Neuron (in vitro differentiated cells): ENCODE data around the gene HORMAD1.
"Not testable (repeated sequence)": the region's sequence is repeated elsewhere in the genome, so short reads cannot be mapped to it uniquely, and the experiment has no call there.

Experiments used
- H2AFZ ChIP-seq: one replicate; pipeline ENCODE4 v1.6.1; 2013; ENCODE audit warnings: low read depth, mild to moderate bottlenecking, inconsistent platforms, low read length, moderate library complexity
- H3K27me3 ChIP-seq: one replicate; pipeline ENCODE4 v1.6.1; 2013; ENCODE audit warnings: low read length; ENCODE audit not compliant: insufficient read depth
- H3K36me3 ChIP-seq: one replicate; pipeline ENCODE4 v1.6.1; 2013; ENCODE audit warnings: low read length; ENCODE audit not compliant: insufficient read depth
- H3K4me1 ChIP-seq: one replicate; pipeline ENCODE4 v1.6.1; 2013; ENCODE audit warnings: low read length; ENCODE audit not compliant: insufficient read depth
- H3K4me3 ChIP-seq: 2 replicates; pipeline ENCODE4 v1.5.1; 2013; ENCODE audit warnings: mild to moderate bottlenecking, low read length, moderate library complexity
- H3K9me3 ChIP-seq: one replicate; pipeline ENCODE4 v1.6.1; 2013; ENCODE audit warnings: low read length

The HORMAD1 gene

DNA sequence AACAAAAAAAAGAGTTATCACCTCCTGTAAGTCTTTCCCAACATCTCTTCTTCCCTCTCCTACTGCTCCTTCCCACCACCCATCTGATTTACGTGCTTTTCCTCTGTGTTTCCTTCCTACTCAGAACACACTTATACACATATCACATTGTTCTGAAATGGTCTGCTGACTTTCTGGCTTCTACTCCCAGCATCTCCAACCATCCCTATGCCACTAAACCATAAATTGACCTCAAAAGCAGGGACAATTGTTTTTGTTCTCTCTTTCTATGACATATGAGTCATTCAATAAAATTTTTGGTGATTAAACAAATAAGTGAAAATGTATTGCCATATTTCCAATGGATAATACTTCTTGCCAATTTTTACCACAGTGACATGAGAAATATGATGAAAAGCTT lies 31.9 kb downstream of the HORMAD1 start:
- Histone ChIP-seq H2AFZ (no peak overlapping the region), H3K4me1 (no peaks in the 10 kb centered on the region), H3K9me3 (no peaks in the 10 kb centered on the region), H3K27me3 (no peaks in the 10 kb centered on the region), H3K36me3 (peaks cover 39% of the 10 kb centered on the region), H3K4me3 (no peak overlapping the region)

DNA sequence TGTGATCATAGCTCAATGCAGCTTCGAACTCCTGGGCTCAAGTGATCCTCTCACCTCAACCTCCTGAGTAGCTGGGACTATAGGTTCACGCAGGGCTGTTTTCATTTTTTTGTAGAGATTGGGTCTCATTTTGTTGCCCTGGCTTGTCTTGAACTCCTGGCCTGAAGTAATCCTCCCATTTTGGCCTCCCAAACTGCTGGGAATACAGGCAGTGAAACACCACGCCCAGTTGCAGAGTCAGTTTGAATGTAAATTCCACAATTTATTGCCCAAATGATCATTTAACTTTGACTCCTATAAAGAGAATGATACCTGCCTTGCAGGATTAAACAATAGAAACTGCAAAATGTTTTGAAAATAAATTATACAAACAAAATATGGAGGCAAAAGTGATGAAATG lies 34.4 kb downstream of the HORMAD1 start:
- Histone ChIP-seq H3K36me3 (peaks cover 23% of the 10 kb centered on the region), H3K27me3 (no peaks in the 10 kb centered on the region), H3K4me3 (no peak overlapping the region), H2AFZ (no peak overlapping the region), H3K9me3 (no peaks in the 10 kb centered on the region), H3K4me1 (no peaks in the 10 kb centered on the region)

DNA sequence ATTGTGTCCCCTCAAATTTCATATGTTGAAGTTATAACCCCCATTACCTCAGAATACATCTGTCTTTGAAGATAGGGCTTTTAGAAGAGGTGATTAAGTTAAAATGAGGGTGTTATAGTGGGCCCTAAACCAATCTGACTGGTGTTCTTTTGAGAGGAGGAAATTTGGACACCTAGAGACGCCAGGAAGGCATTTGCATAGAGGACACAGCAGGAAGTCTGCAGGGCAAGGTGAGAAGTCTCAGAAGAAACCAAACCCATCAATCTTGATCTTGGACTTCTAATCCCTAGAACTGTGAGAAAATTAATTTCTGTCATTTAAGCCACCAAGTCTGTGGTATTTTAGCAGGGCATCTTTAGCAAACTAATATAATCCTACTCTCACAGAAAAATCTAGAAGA lies 36.8 kb downstream of the HORMAD1 start:
- no peaks in the 10 kb centered on the region for H3K4me1 ChIP-seq
- H3K27me3 ChIP-seq = no peaks in the 10 kb centered on the region
- H3K9me3 ChIP-seq = no peaks in the 10 kb centered on the region
- peaks cover 18% of the 10 kb centered on the region for H3K36me3 ChIP-seq
- H2AFZ ChIP-seq = no peak overlapping the region
- no peak overlapping the region for H3K4me3 ChIP-seq

- Histone ChIP-seq H3K27me3 (no peaks in the 10 kb centered on the region), H3K36me3 (peaks cover 7% of the 10 kb centered on the region), H2AFZ (no peak overlapping the region), H3K4me3 (no peak overlapping the region), H3K4me1 (no peaks in the 10 kb centered on the region), H3K9me3 (no peaks in the 10 kb centered on the region)
These were observed 41.7 kb downstream of the HORMAD1 start for GRCh38 chr1:150678988-150679387.

GRCh38 chr1:150674881-150675280 lies 45.8 kb downstream of the HORMAD1 start:
- Histone ChIP-seq H3K27me3 (no peaks in the 10 kb centered on the region), H2AFZ (no peak overlapping the region), H3K36me3 (peaks cover 7% of the 10 kb centered on the region)

DNA sequence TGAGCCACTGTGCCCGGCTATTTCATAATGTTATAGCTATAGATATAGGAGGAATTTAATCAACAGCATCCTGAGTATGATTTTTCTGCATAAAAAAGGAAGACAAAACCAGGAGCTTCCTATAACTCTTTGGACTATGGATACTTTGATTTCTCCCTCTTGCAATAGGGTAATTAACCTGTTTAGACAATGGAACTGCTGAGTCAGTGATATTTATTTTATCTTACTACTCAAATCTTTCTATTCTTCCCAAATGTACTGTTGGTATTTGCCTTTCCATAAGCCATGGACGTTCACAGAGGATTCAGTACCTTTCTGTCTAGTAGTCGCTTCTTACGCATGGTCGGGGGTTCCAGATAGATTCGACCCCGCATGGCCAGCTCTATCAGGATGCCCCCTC lies 57.4 kb downstream of the HORMAD1 start:
- H3K27me3 ChIP-seq = no peaks in the 10 kb centered on the region
- no peaks in the 10 kb centered on the region for H3K9me3 ChIP-seq
- H3K4me1 ChIP-seq = no peaks in the 10 kb centered on the region
- no peak overlapping the region for H2AFZ ChIP-seq
- no peak overlapping the region for H3K4me3 ChIP-seq
- peaks cover 32% of the 10 kb centered on the region for H3K36me3 ChIP-seq

More at GRCh38 chr1:150674881-150675280, 45.8 kb downstream of the HORMAD1 start:
- Histone ChIP-seq H3K9me3 (no peaks in the 10 kb centered on the region), H3K4me3 (no peak overlapping the region), H3K4me1 (no peaks in the 10 kb centered on the region)

- Histone ChIP-seq H3K9me3 (no peaks in the 10 kb centered on the region), H2AFZ (no peak overlapping the region), H3K27me3 (no peaks in the 10 kb centered on the region), H3K4me1 (no peaks in the 10 kb centered on the region), H3K4me3 (no peak overlapping the region), H3K36me3 (peaks cover 32% of the 10 kb centered on the region)
These were observed 57.9 kb downstream of the HORMAD1 start for GRCh38 chr1:150662811-150663210.

DNA sequence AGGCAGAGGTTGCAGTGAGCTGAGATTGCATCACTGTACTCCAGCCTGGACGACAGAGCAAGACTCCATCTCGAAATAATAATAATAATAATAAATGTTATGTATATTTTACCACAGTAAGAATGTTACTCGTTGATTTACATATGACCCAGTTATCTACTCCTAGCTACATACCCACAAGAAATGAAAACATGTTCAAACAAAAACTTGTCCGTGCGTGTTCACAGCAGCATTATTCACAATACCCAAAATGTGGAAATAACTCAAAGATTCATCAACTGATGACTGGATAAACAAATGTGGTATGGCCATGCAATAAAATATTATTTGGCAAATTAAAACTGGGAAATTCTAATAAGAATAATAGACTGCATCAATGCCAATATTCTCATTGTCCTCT lies 59.5 kb downstream of the HORMAD1 start:
- Histone ChIP-seq H3K27me3 (no peaks in the 10 kb centered on the region), H3K36me3 (peaks cover 32% of the 10 kb centered on the region), H3K4me1 (no peaks in the 10 kb centered on the region), H3K4me3 (no peak overlapping the region), H3K9me3 (no peaks in the 10 kb centered on the region), H2AFZ (no peak overlapping the region)

DNA sequence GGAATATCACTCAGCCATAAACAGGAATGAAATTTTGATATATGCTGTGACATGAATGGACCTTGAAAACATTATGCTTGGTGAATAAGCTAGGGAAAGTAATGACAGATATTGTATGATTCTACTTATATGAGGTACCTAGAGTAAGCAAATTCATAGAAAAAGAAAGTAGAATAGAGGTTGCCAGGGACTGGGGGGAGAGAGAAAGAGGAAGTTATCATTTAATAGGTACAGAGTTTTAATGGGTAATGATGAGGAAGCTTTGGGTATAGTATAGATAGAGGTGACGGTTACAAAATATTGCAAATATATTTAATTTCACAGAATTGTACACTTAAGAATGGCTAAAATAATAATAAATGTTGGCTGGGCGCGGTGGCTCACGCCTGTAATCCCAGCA lies 60.1 kb downstream of the HORMAD1 start:
- H3K27me3 ChIP-seq = no peaks in the 10 kb centered on the region
- H2AFZ ChIP-seq = no peak overlapping the region
- no peak overlapping the region for H3K4me3 ChIP-seq
- H3K9me3 ChIP-seq = no peaks in the 10 kb centered on the region
- H3K4me1 ChIP-seq = no peaks in the 10 kb centered on the region
- H3K36me3 ChIP-seq = peaks cover 29% of the 10 kb centered on the region

GRCh38 chr1:150657064-150657463 lies 63.6 kb downstream of the HORMAD1 start:
- H3K4me1 ChIP-seq, H2AFZ ChIP-seq, H3K27me3 ChIP-seq, H3K4me3 ChIP-seq, H3K9me3 ChIP-seq: not testable (repeated sequence)
- peaks cover 25% of the 10 kb centered on the region for H3K36me3 ChIP-seq

DNA sequence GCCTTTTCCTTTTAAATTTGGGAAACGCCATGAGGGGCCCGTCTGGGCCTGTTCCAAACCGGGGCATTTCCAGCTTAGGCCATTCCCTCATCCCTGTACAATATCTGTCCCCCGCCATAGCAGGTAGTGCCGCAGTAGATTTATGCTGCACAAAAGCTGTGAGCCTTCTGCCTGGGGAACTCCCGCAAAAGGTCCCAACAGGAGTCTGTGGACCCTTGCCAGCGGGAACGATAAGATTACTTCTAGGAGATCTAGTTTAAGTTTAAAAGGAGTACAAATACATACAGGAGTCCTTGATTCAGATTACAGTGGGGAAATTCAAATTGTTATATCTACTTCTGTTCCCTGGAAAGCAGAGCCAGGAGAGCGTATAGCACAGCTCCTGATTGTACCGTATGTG lies 66.1 kb downstream of the HORMAD1 start:
- H2AFZ ChIP-seq, H3K36me3 ChIP-seq, H3K4me1 ChIP-seq, H3K27me3 ChIP-seq, H3K9me3 ChIP-seq, H3K4me3 ChIP-seq: not testable (repeated sequence)

GRCh38 chr1:150650193-150650592 lies 70.5 kb downstream of the HORMAD1 start:
- H3K4me1 ChIP-seq = no peaks in the 10 kb centered on the region
- H3K9me3 ChIP-seq = no peaks in the 10 kb centered on the region
- H3K36me3 ChIP-seq = peaks cover 24% of the 10 kb centered on the region
- H3K27me3 ChIP-seq = no peaks in the 10 kb centered on the region
- H2AFZ ChIP-seq = no peak overlapping the region
- H3K4me3 ChIP-seq = no peak overlapping the region

GRCh38 chr1:150649441-150650075 lies 71.1 kb downstream of the HORMAD1 start:
- Histone ChIP-seq H3K9me3 (no peaks in the 10 kb centered on the region), H3K4me1 (no peaks in the 10 kb centered on the region), H3K27me3 (no peaks in the 10 kb centered on the region), H3K36me3 (peaks cover 27% of the 10 kb centered on the region), H2AFZ (no peak overlapping the region), H3K4me3 (no peak overlapping the region)
